VCaP (cell line): ENCODE measurements around the gene CFHR2.

ENCODE experiments used
- H3K27ac ChIP-seq: fragments of 450-650 bp; 2 replicates; pipeline ENCODE4 v1.5.1; 2017
- TF ChIP-seq, protein P1 (sequence below): fragments of 450-650 bp; conservative IDR thresholded peaks from 2 replicates; pipeline ENCODE4 v1.5.1; 2017; ENCODE audit warnings: mild to moderate bottlenecking, moderate library complexity

CFHR2 gene

GRCh38 chr1:196951711-196952394 lies 8.3 kb downstream of the CFHR2 start:
- TF ChIP-seq, protein P1, sequence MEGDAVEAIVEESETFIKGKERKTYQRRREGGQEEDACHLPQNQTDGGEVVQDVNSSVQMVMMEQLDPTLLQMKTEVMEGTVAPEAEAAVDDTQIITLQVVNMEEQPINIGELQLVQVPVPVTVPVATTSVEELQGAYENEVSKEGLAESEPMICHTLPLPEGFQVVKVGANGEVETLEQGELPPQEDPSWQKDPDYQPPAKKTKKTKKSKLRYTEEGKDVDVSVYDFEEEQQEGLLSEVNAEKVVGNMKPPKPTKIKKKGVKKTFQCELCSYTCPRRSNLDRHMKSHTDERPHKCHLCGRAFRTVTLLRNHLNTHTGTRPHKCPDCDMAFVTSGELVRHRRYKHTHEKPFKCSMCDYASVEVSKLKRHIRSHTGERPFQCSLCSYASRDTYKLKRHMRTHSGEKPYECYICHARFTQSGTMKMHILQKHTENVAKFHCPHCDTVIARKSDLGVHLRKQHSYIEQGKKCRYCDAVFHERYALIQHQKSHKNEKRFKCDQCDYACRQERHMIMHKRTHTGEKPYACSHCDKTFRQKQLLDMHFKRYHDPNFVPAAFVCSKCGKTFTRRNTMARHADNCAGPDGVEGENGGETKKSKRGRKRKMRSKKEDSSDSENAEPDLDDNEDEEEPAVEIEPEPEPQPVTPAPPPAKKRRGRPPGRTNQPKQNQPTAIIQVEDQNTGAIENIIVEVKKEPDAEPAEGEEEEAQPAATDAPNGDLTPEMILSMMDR: no peak
- H3K27ac ChIP-seq: no peak overlapping the region

DNA sequence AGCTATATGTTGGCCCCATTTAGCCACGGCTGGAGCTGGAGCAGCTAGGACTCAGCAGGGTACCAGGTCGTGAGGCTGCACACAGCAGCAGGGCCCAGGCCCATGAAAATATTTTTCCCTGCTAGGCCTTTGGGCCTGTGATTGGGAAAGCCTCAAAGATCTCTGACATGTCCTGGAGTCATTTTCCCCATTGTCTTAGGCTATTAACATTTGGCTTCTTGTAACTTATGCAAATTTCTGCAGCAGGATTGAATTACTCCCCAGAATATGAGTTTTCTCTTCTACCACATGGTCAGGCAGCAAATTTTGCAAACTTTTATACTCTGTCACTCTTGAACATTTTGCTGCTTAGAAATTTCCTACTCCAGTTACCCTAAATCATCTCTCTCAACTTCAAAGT lies 11.2 kb downstream of the CFHR2 start:
- H3K27ac ChIP-seq: no peak overlapping the region
- TF ChIP-seq, protein P1: no peak

- TF ChIP-seq, protein P1: no peak
- no peak overlapping the region for H3K27ac ChIP-seq
These were observed 12.4 kb downstream of the CFHR2 start for GRCh38 chr1:196955926-196956325.

DNA sequence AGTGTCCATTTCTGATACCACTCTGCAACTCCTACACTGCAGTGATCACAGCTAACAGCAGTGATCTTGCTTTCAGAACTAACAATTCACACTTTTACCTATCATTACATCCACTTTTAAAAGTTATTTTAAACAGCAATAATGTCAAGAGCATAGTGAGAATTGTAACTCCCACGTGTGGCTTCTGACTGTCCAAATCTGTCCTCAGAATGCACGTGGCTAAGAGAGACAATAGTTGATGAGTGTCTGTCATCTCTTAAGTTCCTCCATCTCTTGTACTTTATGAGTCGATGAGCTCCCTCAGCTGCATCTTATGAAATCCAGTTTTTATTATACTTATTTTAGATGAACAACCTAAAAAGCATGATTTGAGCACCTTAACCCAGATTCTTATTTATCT lies 17.3 kb downstream of the CFHR2 start:
- H3K27ac ChIP-seq: no peak overlapping the region
- TF ChIP-seq, protein P1: no peak

- TF ChIP-seq, protein P1: no peak
- no peak overlapping the region for H3K27ac ChIP-seq
These were observed 26.6 kb downstream of the CFHR2 start for GRCh38 chr1:196970182-196970581.

- TF ChIP-seq, protein P1: no peak
- no peak overlapping the region for H3K27ac ChIP-seq
These were observed 32.7 kb downstream of the CFHR2 start for GRCh38 chr1:196976278-196976677.

- no peak within 1 kb of the TSS for H3K27ac ChIP-seq
- TF ChIP-seq, protein P1: no peak
These were observed 33.7 kb downstream of the CFHR2 start, which contains the start of gene CFHR5 for GRCh38 chr1:196977278-196977677. CFHR5 (plus strand) TSS chr1:196977556; CDS start chr1:196977665, 109 bp downstream.
